Stomach (tissue), 9 donors: ENCODE measurements around the gene NDUFB4. TPM values are rescaled to one million over a fixed set of nuclear protein-coding genes. Genes with fewer than 3 reads are reported as not detected.

Experiments used
- DNase-seq, 2 donors: peaks; one replicate each; pipeline versions ENCODE4 v3.0.0 to v3.0.0-alpha.2; 2013 to 2019
- H3K27ac ChIP-seq, 5 donors: fragments of 200-600 bp in 4 of 5; sonication (generic) in 4 of 5; one replicate each; pipeline ENCODE4 v1.5.1; 2013 to 2019; ENCODE audit warnings: mild to moderate bottlenecking in 1 of 5, moderate library complexity in 1 of 5
- H3K27me3 ChIP-seq, 3 donors: fragments of 200-600 bp; sonication (generic); one replicate each; pipeline ENCODE4 v1.5.1; 2017 to 2019; ENCODE audit warnings: mixed run types in 1 of 3
- H3K36me3 ChIP-seq, 4 donors: fragments of 200-600 bp; sonication (generic); 1 replicate in 3 of 4; 2 replicates in 1 of 4; pipeline ENCODE4 v1.5.1; 2016 to 2019
- H3K4me1 ChIP-seq, 4 donors: fragments of 200-600 bp; sonication (generic); one replicate each; pipeline ENCODE4 v1.5.1; 2016 to 2019
- H3K4me3 ChIP-seq, 4 donors: fragments of 200-600 bp; sonication (generic) in 3 of 4; one replicate each; pipeline ENCODE4 v1.5.1; 2016 to 2019; ENCODE audit warnings: mild to moderate bottlenecking in 1 of 4
- H3K9me3 ChIP-seq, 4 donors: fragments of 200-600 bp; sonication (generic); one replicate each; pipeline ENCODE4 v1.5.1; 2016 to 2019
- EP300 ChIP-seq: sonication (generic); formaldehyde crosslinking; IDR thresholded peaks from one replicate; pipeline ENCODE4 v1.6.1; 2017; ENCODE audit warnings: antibody characterized with exemption
- POLR2A ChIP-seq, 4 donors: fragments of 450-650 bp; IDR thresholded peaks; one replicate each; pipeline ENCODE4 v1.6.1; 2016; ENCODE audit warnings: antibody characterized with exemption in 4 of 4, control low read depth in 2 of 4, mild to moderate bottlenecking in 1 of 4, moderate library complexity in 1 of 4
- POLR2AphosphoS5 ChIP-seq, 3 donors: sonication (generic); formaldehyde crosslinking; IDR thresholded peaks; one replicate each; pipeline ENCODE4 v1.6.1; 2016; ENCODE audit warnings: antibody characterized with exemption in 3 of 3
- WGBS, 5 donors: extraction: QIAGEN DNeasy Blood & Tissue Kit in 3 of 5; methylation state at CpG; one replicate each; pipeline versions ENCODE4 v1.1.5 to v1.1.7; 2013 to 2018; 5-methylcytosine and 5-hydroxymethylcytosine counted together
- intact Hi-C: fragments of 100-400 bp; cut with DNase I; formaldehyde crosslinking; loops from one replicate; pipeline ENCODE4 v1.15.1; 2023; ENCODE audit warnings: low total_unique reads
- polyA plus RNA-seq, 3 donors: library from polyadenylated mRNA; stranded (reverse); fragments of 200-250 nt; gene quantifications; one replicate each; pipeline ENCODE4 v1.2.3, GENCODE V29; 2013
- total RNA-seq, 5 donors: library from RNA; depleted of rRNA; stranded (reverse); fragments of >200 nt; gene quantifications; one replicate each; pipeline versions ENCODE4 v1.1.0 to v1.2.3, GENCODE V29; 2014 to 2016
- TF ChIP-seq, protein P1 (sequence below), 7 experiments: fragments of 450-650 bp in 4 of 7; fragments of 200-600 bp in 3 of 7; sonication (generic) in 3 of 7; IDR thresholded peaks; one replicate each; pipeline ENCODE4 v1.5.1; 2016 to 2019; ENCODE audit warnings: antibody characterized with exemption in 7 of 7, control low read depth in 2 of 7, mild to moderate bottlenecking in 1 of 7
- donor health status: healthy with polysubstance abuse.
- donor health status: Bipolar disorder and iron deficiency.
- donor health status: healthy.

NDUFB4 gene
- total and polyA plus RNA-seq, 8 donors: 18.7 to 343 (median 113) TPM

DNA sequence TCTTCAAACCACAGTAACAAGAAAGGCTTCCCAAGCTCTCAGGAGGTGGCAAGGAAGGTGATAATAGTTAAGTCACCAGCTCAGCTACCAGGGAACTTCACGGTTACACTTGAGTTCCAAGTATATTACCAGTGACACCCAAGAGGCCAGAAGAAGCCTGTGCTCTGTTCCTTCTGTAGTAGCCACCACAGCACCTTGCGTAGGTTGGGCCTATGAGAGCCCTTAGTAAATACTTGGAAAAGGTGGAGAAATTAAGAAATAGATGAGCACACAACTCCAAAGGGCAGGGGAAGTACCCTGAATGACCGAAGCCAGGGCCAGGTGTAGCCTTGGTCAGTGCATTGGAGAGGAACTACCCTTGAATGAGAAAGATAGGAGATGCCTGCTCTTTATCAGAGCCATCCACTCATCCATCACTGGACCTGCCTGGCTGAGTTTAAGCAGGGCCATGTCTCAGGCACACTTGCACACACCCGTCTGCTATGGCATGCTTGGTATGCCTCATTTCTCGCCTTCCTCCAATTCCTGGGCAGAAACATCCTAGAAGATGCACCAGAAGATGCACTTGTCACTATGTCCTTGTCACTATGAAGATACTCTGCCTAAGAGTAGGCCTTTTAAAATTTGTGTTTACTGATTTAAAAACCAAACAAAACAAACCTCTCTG is 32.6 kb upstream of the NDUFB4 start:
- no peak for DNase-seq
- H3K27me3 ChIP-seq: no peaks in the 10 kb centered on the region
- no peaks in the 10 kb centered on the region for H3K9me3 ChIP-seq
- TF ChIP-seq, protein P1, sequence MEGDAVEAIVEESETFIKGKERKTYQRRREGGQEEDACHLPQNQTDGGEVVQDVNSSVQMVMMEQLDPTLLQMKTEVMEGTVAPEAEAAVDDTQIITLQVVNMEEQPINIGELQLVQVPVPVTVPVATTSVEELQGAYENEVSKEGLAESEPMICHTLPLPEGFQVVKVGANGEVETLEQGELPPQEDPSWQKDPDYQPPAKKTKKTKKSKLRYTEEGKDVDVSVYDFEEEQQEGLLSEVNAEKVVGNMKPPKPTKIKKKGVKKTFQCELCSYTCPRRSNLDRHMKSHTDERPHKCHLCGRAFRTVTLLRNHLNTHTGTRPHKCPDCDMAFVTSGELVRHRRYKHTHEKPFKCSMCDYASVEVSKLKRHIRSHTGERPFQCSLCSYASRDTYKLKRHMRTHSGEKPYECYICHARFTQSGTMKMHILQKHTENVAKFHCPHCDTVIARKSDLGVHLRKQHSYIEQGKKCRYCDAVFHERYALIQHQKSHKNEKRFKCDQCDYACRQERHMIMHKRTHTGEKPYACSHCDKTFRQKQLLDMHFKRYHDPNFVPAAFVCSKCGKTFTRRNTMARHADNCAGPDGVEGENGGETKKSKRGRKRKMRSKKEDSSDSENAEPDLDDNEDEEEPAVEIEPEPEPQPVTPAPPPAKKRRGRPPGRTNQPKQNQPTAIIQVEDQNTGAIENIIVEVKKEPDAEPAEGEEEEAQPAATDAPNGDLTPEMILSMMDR (IDR thresholded peaks at IDR 0.05): no peak
- TF ChIP-seq POLR2A (IDR thresholded peaks at IDR 0.05) (no peak), EP300 (no peak), POLR2AphosphoS5 (IDR thresholded peaks at IDR 0.05) (no peak)
- H3K4me1 ChIP-seq: peaks cover 7 to 39% (median 21%) of the 10 kb centered on the region in 4 donors
- intact Hi-C loops: loop anchor here (5.0 kb wide), 1 partner anchor 234 kb away; no protein-coding TSS in a partner anchor
- no peak overlapping the region for H3K27ac ChIP-seq
- no peaks in the 10 kb centered on the region for H3K36me3 ChIP-seq
- no peak overlapping the region for H3K4me3 ChIP-seq
- WGBS, 5 donors: 76 to 91% (median 86%) methylated on average over 5 of the region's 5 CpGs

DNA sequence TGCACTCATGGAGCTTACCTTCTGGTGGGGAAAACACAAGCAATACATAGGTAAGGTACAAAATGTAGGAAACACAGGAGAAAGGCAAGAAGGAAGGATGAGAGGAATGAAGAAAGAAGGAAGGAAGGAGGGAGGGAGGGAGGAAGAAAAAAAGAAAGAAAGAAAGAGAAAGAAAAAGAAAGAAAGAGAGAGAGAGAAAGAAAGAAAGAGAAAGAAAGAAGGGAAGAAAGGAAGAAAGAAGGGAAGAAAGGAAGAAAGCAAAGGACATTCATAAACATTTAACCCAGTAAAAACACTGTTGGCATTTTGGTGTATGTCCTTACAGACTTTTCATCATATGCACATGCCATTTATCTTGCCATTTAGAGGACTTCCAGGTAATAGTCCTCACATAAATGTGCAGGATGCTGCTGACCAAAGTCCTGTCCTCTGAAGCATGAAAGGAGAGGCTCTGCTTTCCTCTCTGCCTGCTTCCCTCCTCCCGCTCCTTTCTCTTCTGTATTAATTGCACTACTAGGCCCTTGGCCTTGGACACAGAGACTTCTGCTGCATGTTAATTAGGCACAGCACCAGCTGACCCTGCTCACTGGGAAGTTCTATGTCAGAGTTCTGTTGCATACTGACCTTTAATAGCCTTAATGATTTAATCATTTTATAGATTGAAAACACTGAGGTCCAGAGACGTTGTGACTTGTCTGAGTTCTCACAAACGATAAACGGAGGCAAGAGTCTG is 29.7 kb upstream of the NDUFB4 start:
- WGBS, 5 donors: 58 to 70% (median 62%) methylated on average over 4 of the region's 4 CpGs
- DNase-seq: no peak
- H3K27me3 ChIP-seq: no peaks in the 10 kb centered on the region
- intact Hi-C loops: no loop called here
- H3K9me3 ChIP-seq: no peaks in the 10 kb centered on the region
- peaks cover 0 to 24% (median 9%) of the 10 kb centered on the region in 4 donors for H3K4me1 ChIP-seq
- TF ChIP-seq POLR2A (IDR thresholded peaks at IDR 0.05) (no peak), POLR2AphosphoS5 (IDR thresholded peaks at IDR 0.05) (no peak), EP300 (no peak)
- TF ChIP-seq, protein P1 (IDR thresholded peaks at IDR 0.05): no peak
- no peaks in the 10 kb centered on the region for H3K36me3 ChIP-seq
- H3K4me3 ChIP-seq: no peak overlapping the region
- H3K27ac ChIP-seq: no peak overlapping the region

DNA sequence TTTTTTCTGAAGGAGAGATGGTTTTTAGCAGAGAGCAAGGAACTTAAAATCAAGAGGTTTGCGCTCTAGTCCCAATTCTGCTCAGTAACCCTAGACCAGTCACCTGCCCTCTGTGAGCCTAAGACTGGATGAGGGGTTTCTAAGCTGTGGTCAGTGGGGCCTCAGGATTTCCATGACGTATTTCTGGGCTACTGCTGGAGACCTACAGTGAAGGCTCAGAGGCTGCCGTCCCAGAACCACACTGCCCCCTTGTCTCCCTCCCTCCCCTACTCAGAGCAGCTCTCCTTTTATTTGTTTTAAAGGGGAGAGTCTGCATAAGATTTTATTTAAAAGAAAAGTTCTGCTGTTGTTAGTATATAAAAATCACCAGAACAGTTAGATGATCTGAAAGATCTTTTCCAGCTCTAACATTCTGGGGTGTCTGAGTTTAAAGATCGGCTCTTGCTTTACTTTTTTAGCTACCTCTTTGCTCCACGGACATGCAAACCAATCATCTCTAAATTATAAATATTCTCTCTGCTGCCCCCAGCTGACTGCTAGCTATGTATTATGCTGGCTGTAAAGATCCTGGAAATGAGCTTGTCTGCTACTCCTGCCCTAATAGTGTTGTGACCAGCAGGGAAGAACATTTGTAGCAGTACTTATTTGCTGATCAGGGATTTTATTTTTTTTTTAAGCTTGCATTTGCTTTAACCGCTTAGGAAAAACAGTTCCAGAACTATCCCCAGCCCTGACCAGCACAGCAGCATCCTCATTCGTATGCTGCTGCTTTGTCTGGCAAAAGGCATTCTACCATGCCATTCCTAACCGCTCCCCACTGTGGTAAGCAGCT is 28.6 kb upstream of the NDUFB4 start:
- intact Hi-C loops: no loop called here
- DNase-seq: peak in 1 of 2 donors; percentile 69
- WGBS, 5 donors: 33 to 41% (median 37%) methylated on average over 8 of the region's 8 CpGs
- Histone ChIP-seq H3K27ac (peak overlapping the region in 1 of 5 donors; percentile 55), H3K4me1 (peaks cover 0 to 24% (median 9%) of the 10 kb centered on the region in 4 donors), H3K27me3 (no peaks in the 10 kb centered on the region), H3K9me3 (no peaks in the 10 kb centered on the region), H3K36me3 (no peaks in the 10 kb centered on the region), H3K4me3 (peak overlapping the region in 3 of 4 donors; percentile 9 to 20 (median 10))
- TF ChIP-seq POLR2A (IDR thresholded peaks at IDR 0.05): no peak
- TF ChIP-seq EP300: no peak
- no peak for TF ChIP-seq POLR2AphosphoS5 (IDR thresholded peaks at IDR 0.05)
- TF ChIP-seq, protein P1 (IDR thresholded peaks at IDR 0.05): peak in 3 of 7 experiments; percentile 16 to 30 (median 30)

DNA sequence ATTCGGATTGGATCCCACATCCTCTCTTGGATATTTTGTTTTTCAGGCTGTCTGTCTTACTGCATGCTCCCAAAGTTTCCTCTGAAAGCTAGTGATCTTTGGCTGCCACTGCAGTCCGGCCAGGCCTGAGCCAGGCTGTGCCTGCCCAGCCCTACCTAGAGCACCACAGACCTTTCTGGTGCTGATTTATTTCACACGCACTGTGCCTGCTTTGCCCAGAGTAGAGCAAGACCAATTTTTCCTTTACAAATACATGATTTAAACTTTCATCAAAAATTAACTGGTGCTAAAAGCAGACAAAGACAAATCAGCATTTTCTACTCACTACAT is 28.0 kb upstream of the NDUFB4 start:
- intact Hi-C loops: no loop called here

More for the DNA sequence above, 28.0 kb upstream of the NDUFB4 start:
- H3K27ac ChIP-seq: peak overlapping the region in 1 of 5 donors; percentile 55
- no peaks in the 10 kb centered on the region for H3K36me3 ChIP-seq
- TF ChIP-seq EP300: no peak
- H3K4me1 ChIP-seq: peaks cover 0 to 24% (median 9%) of the 10 kb centered on the region in 4 donors
- WGBS, 5 donors: 69 to 77% (median 74%) methylated on average over 3 of the region's 3 CpGs
- no peak for DNase-seq
- no peak overlapping the region for H3K4me3 ChIP-seq
- no peaks in the 10 kb centered on the region for H3K27me3 ChIP-seq
- no peaks in the 10 kb centered on the region for H3K9me3 ChIP-seq
